HEK293 (cell line): ENCODE results near the gene ZNF350.

Experiments
- BCL11A ChIP-seq: fragments of 450-650 bp; formaldehyde crosslinking; IDR thresholded peaks from 2 replicates; pipeline ENCODE4 v1.5.1; 2016; ENCODE audit warnings: low read depth, missing biosample characterization, missing genetic modification characterization
- CTCF ChIP-seq: fragments of 450-650 bp; formaldehyde crosslinking; IDR thresholded peaks from 2 replicates; pipeline ENCODE4 v1.5.1; 2016; ENCODE audit warnings: missing biosample characterization, missing genetic modification characterization
- SP2 ChIP-seq: fragments of 450-650 bp; formaldehyde crosslinking; IDR thresholded peaks from 2 replicates; pipeline ENCODE4 v1.5.1; 2016; ENCODE audit warnings: missing biosample characterization, missing genetic modification characterization
- ZNF175 ChIP-seq: fragments of 450-650 bp; formaldehyde crosslinking; IDR thresholded peaks from 2 replicates; pipeline ENCODE4 v1.5.1; 2016; ENCODE audit warnings: missing biosample characterization, missing genetic modification characterization
- ZNF221 ChIP-seq: fragments of 450-650 bp; formaldehyde crosslinking; IDR thresholded peaks from 2 replicates; pipeline ENCODE4 v1.5.1; 2017; ENCODE audit warnings: missing biosample characterization, missing genetic modification characterization, borderline replicate concordance
- ZNF350 ChIP-seq: fragments of 450-650 bp; formaldehyde crosslinking; IDR thresholded peaks from 2 replicates; pipeline ENCODE4 v1.5.0; 2017; ENCODE audit warnings: missing biosample characterization, mild to moderate bottlenecking, missing genetic modification characterization
- ZNF548 ChIP-seq: fragments of 450-650 bp; formaldehyde crosslinking; IDR thresholded peaks from 2 replicates; pipeline ENCODE4 v1.5.1; 2016; ENCODE audit warnings: missing biosample characterization, missing genetic modification characterization
- ZNF561 ChIP-seq: fragments of 450-650 bp; IDR thresholded peaks from 2 replicates; pipeline ENCODE4 v1.5.1; 2018; ENCODE audit warnings: missing biosample characterization, missing genetic modification characterization, borderline replicate concordance

DNA sequence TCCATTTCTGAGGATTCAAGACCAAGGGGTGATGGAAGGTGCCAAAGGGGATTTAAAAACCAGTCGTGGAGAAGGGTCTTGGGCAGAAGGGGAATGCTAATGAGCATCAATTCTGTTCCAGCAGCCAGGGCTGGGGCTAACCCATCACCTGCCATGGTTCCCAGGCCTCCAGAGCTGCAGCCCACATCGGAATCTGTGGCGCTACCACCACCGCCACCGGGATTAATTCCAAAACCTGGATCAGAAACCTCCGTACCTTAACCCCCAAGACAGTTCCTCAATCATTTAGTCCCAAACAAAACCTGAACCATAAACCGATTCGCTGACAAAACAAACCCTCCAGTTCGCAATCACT lies 20.8 kb upstream of the ZNF350 start:
- TF ChIP-seq ZNF561 (tag by site-specific recombination) (no peak), ZNF221 (tag by site-specific recombination) (no peak), CTCF (tag by site-specific recombination) (no peak), ZNF350 (tag by site-specific recombination) (no peak), ZNF175 (tag by site-specific recombination) (no peak), SP2 (tag by site-specific recombination) (no peak), ZNF548 (tag by site-specific recombination) (no peak), BCL11A (tag by site-specific recombination) (no peak)
